ENCODE data around the gene UFD1. TPM values are rescaled to one million over a fixed set of nuclear protein-coding genes. Genes with fewer than 3 reads are reported as not detected.

UFD1 gene
- total RNA-seq, 1 donor from 2014 or later, result 48.0 TPM

GRCh38 chr22:19456541-19456940 is 22.5 kb downstream of the UFD1 start:
- Mint-ChIP-seq H3K4me1 (ENCODE audit: low read depth, unreplicated experiment) (no peaks in the 10 kb centered on the region), H3K9me3 (ENCODE audit: unreplicated experiment) (peaks cover 3% of the 10 kb centered on the region), H3K27ac (ENCODE audit: unreplicated experiment) (no peak overlapping the region), H3K27me3 (ENCODE audit: unreplicated experiment) (peaks cover 3% of the 10 kb centered on the region), H3K4me3 (ENCODE audit: unreplicated experiment) (no peak overlapping the region), H3K36me3 (ENCODE audit: unreplicated experiment) (no peaks in the 10 kb centered on the region)
- no peak for TF ChIP-seq CTCF (IDR thresholded peaks at IDR 0.05; ENCODE audit: partially characterized antibody, unreplicated experiment)
- no peak for DNase-seq

DNA sequence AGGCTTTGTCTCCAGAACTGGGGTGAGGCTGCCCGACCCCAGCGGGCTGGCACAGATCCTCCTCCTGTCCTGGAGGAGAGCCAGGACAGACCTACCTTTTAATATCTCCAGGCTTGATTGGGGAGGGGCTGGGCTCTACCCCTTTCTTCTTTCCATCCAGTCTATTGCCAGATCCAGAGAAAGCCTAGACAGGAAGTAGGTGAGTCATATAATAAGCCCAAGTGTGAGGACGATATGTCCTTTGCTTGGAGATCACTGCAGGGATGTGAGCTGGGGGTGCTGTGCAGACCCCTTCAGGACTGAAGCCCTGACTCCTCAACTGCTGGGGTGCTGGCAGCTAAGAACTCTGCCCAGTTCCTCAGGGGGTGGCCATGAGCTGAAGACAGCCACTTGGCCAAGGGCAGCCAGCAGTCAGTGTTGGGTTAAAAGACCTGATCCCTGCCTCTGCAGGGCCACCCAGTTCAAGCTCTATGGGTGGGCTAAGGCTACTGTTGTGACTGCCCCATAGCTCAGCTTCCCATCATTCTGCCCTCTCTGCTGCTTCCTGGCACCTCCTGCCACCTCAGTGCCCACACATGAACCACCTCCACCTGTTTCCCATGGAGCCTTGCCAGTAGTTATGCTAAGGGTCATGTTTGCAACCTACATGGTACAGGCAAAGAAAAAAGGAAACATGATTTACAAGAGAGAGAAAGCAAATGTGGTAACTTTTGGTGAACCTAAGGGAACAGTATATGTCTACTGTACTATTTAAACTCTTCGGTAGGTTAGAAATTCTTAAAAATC is 23.2 kb downstream of the UFD1 start:
- no peak overlapping the region for H3K4me3 Mint-ChIP-seq (ENCODE audit: unreplicated experiment)
- H3K9me3 Mint-ChIP-seq (ENCODE audit: unreplicated experiment), result peaks cover 3% of the 10 kb centered on the region
- no peak for TF ChIP-seq CTCF (IDR thresholded peaks at IDR 0.05; ENCODE audit: partially characterized antibody, unreplicated experiment)
- peaks cover 4% of the 10 kb centered on the region for H3K27me3 Mint-ChIP-seq (ENCODE audit: unreplicated experiment)
- H3K4me1 Mint-ChIP-seq (ENCODE audit: low read depth, unreplicated experiment), result no peaks in the 10 kb centered on the region
- H3K36me3 Mint-ChIP-seq (ENCODE audit: unreplicated experiment), result no peaks in the 10 kb centered on the region
- no peak for DNase-seq
- H3K27ac Mint-ChIP-seq (ENCODE audit: unreplicated experiment), result no peak overlapping the region

- Mint-ChIP-seq H3K36me3 (ENCODE audit: unreplicated experiment) (no peaks in the 10 kb centered on the region), H3K27ac (ENCODE audit: unreplicated experiment) (no peak overlapping the region), H3K4me1 (ENCODE audit: low read depth, unreplicated experiment) (no peaks in the 10 kb centered on the region), H3K9me3 (ENCODE audit: unreplicated experiment) (peaks cover 3% of the 10 kb centered on the region), H3K4me3 (ENCODE audit: unreplicated experiment) (no peak overlapping the region), H3K27me3 (ENCODE audit: unreplicated experiment) (peaks cover 4% of the 10 kb centered on the region)
- TF ChIP-seq CTCF (IDR thresholded peaks at IDR 0.05; ENCODE audit: partially characterized antibody, unreplicated experiment), result no peak
- DNase-seq, result no peak
These were observed 24.0 kb downstream of the UFD1 start for GRCh38 chr22:19455033-19455432.

- Mint-ChIP-seq H3K4me3 (ENCODE audit: unreplicated experiment) (no peak overlapping the region), H3K27me3 (ENCODE audit: unreplicated experiment) (peaks cover 4% of the 10 kb centered on the region), H3K36me3 (ENCODE audit: unreplicated experiment) (no peaks in the 10 kb centered on the region), H3K27ac (ENCODE audit: unreplicated experiment) (no peak overlapping the region), H3K4me1 (ENCODE audit: low read depth, unreplicated experiment) (peaks cover 4% of the 10 kb centered on the region), H3K9me3 (ENCODE audit: unreplicated experiment) (peaks cover 3% of the 10 kb centered on the region)
- no peak for TF ChIP-seq CTCF (IDR thresholded peaks at IDR 0.05; ENCODE audit: partially characterized antibody, unreplicated experiment)
- no peak for DNase-seq
These were observed 24.8 kb downstream of the UFD1 start for GRCh38 chr22:19454156-19454555.

DNA sequence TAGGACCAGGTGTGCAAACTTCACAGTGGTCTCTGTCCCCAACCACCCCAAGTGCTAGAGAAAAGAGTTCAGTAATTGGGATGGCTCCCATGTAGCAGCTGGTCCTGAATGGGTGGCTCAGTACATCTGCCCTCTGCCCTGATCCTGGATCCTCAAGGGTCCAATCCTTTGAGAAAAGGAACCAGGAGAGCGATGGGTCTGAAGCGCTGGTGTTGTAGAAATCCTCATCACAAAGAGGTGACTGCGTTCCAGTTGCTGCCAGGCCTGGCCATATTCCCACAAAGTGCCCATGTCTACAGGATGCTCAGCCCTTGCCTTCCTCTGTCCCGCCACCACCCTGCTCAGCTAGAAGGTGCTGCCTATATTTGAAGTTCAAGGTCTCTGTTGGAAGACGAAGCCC is 25.3 kb downstream of the UFD1 start:
- Mint-ChIP-seq H3K9me3 (ENCODE audit: unreplicated experiment) (peaks cover 3% of the 10 kb centered on the region), H3K27me3 (ENCODE audit: unreplicated experiment) (peaks cover 4% of the 10 kb centered on the region), H3K4me1 (ENCODE audit: low read depth, unreplicated experiment) (peaks cover 6% of the 10 kb centered on the region), H3K27ac (ENCODE audit: unreplicated experiment) (no peak overlapping the region), H3K4me3 (ENCODE audit: unreplicated experiment) (no peak overlapping the region), H3K36me3 (ENCODE audit: unreplicated experiment) (no peaks in the 10 kb centered on the region)
- DNase-seq, result no peak
- no peak for TF ChIP-seq CTCF (IDR thresholded peaks at IDR 0.05; ENCODE audit: partially characterized antibody, unreplicated experiment)

Data from glutamatergic neuron (in vitro differentiated cells).